Upper lobe of right lung (tissue), 1 donor: Measurements from ENCODE around the gene NRXN3. TPM values are rescaled to one million over a fixed set of nuclear protein-coding genes. Genes with fewer than 3 reads are reported as not detected.

ENCODE experiments used
- ATAC-seq: fragments of 200-7000 bp; cut with Tn5 transposase; one replicate; pipeline ENCODE4 v1.9.1; 2020; ENCODE audit warnings: mild to moderate bottlenecking, moderate library complexity
- DNase-seq: peaks from one replicate; pipeline ENCODE4 v3.0.0-alpha.2; 2020
- H3K27ac ChIP-seq: fragments of 200-600 bp; one replicate; pipeline ENCODE4 v1.8.0; 2022
- H3K27me3 ChIP-seq: fragments of 200-600 bp; one replicate; pipeline ENCODE4 v1.8.0; 2022; ENCODE audit warnings: mild to moderate bottlenecking
- H3K36me3 ChIP-seq: fragments of 200-600 bp; one replicate; pipeline ENCODE4 v1.8.0; 2022
- H3K4me1 ChIP-seq: fragments of 200-600 bp; one replicate; pipeline ENCODE4 v1.8.0; 2022
- H3K4me3 ChIP-seq: fragments of 200-600 bp; one replicate; pipeline ENCODE4 v1.8.0; 2022; ENCODE audit warnings: mild to moderate bottlenecking
- H3K9me3 ChIP-seq: fragments of 200-600 bp; one replicate; pipeline ENCODE4 v1.8.0; 2022
- CTCF ChIP-seq: fragments of 200-600 bp; IDR thresholded peaks from one replicate; pipeline ENCODE4 v1.8.0; 2022; ENCODE audit warnings: antibody characterized with exemption
- intact Hi-C: fragments of 100-400 bp; cut with DNase I; formaldehyde crosslinking; loops from one replicate; pipeline ENCODE4 v1.11.0; 2022
- total RNA-seq: library from RNA; stranded (reverse); fragmentation: NEBNext Ultra II Directional; extraction: Animal tissue kit (Norgen Biotek cat#: 25700); gene quantifications from one replicate; pipeline ENCODE4 v1.2.1, GENCODE V29; 2021
- donor health status: DM: no; HTN: yes; CAD: no; lungs with severe emphysema.

The NRXN3 gene
- total RNA-seq, 1 donor from 2014 or later: 10.0 TPM

DNA sequence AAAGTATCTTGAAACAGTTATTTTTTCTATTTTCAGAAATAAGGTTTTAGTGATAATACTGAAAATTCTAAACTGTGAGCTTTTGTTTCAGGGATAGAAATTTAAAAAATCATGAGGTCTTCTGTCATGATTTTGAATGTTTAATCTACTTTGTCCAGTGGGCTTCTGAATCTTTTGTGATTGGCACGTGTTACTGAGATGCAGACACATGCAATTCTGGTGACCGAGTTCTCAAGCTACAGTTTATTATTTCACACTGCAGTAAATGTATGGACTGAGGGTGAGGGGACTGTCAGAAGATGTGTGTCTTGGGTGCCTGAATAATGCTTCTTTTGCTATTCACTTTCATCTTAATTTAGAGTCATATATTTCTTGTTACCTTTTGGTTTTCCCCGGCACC lies 1262.5 kb downstream of the NRXN3 start:
- no peak for DNase-seq
- no peak for ATAC-seq
- no peak for TF ChIP-seq CTCF
- Histone ChIP-seq H3K27ac (no peak overlapping the region), H3K36me3 (no peaks in the 10 kb centered on the region), H3K9me3 (no peaks in the 10 kb centered on the region), H3K27me3 (no peaks in the 10 kb centered on the region), H3K4me1 (no peaks in the 10 kb centered on the region), H3K4me3 (no peak overlapping the region)
- intact Hi-C loops: no loop called here

- no peak for DNase-seq
- H3K27me3 ChIP-seq: no peaks in the 10 kb centered on the region
Measured at GRCh38 chr14:79436335-79436734, 1266.2 kb downstream of the NRXN3 start.

GRCh38 chr14:79437951-79438350 lies 1267.8 kb downstream of the NRXN3 start:
- ATAC-seq: no peak
- no peak for DNase-seq
- TF ChIP-seq CTCF: no peak

More at GRCh38 chr14:79436335-79436734, 1266.2 kb downstream of the NRXN3 start:
- no peaks in the 10 kb centered on the region for H3K4me1 ChIP-seq
- H3K36me3 ChIP-seq: no peaks in the 10 kb centered on the region
- no peaks in the 10 kb centered on the region for H3K9me3 ChIP-seq
- no peak overlapping the region for H3K27ac ChIP-seq
- TF ChIP-seq CTCF: no peak
- no peak overlapping the region for H3K4me3 ChIP-seq
- no peak for ATAC-seq
- intact Hi-C loops: no loop called here

DNA sequence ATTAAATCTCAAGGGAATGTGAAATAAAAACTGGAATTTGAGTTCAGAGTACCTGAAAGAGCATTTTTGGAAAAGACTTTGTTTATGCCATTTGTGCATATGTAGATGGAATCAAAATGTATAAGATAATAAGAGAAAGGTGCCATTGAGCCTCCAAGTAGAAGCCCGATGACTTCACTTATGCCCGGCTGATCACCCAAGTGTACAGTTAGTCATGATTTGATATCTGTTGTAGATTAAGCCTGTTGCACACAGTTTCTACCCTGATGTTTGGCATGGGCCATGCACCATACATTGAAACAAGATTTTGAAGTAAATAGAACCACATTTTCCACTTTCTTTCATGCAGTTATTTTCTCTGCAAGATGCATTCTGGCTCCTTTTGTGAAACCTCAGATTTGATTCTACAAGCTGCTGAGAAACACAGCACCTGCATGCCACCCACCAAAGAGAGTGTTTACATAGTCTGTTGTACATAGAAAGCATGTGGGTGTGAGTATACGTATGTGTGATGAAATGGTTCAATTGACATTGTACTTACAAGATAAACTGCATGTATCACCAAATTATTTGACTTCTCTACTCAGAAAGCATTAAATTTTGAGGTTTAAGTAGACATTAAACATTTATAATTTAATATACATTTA lies 1268.6 kb downstream of the NRXN3 start:
- no peaks in the 10 kb centered on the region for H3K4me1 ChIP-seq
- no peak overlapping the region for H3K4me3 ChIP-seq
- DNase-seq: no peak
- no peak for TF ChIP-seq CTCF
- no peaks in the 10 kb centered on the region for H3K9me3 ChIP-seq
- no peak overlapping the region for H3K27ac ChIP-seq
- no peak for ATAC-seq
- intact Hi-C loops: no loop called here
- no peaks in the 10 kb centered on the region for H3K36me3 ChIP-seq
- H3K27me3 ChIP-seq: no peaks in the 10 kb centered on the region

More at GRCh38 chr14:79437951-79438350, 1267.8 kb downstream of the NRXN3 start:
- intact Hi-C loops: no loop called here
- no peak overlapping the region for H3K4me3 ChIP-seq
- no peaks in the 10 kb centered on the region for H3K4me1 ChIP-seq
- H3K36me3 ChIP-seq: no peaks in the 10 kb centered on the region
- H3K27me3 ChIP-seq: no peaks in the 10 kb centered on the region
- H3K9me3 ChIP-seq: no peaks in the 10 kb centered on the region
- no peak overlapping the region for H3K27ac ChIP-seq

DNA sequence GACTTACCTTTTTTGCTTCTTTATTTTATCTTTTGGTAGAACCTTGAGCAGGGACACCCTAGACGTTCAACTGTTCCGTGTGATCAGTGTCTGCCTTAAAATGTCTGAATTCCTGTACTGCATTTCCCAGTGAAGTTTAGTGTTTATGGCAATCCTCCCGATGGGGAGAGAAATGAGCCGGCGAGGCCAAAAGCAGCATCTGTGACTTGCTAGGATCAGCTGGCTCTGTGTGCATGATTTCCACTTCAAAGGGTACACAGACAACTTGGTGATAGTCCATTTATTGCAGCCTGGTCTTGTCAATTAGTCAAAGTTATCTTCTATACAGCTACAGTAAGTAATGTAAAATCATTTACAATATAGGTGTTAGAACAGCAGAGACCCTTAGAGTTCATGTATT lies 1272.6 kb downstream of the NRXN3 start:
- DNase-seq (no peak), ATAC-seq (no peak)
- Histone ChIP-seq H3K4me3 (no peak overlapping the region), H3K9me3 (no peaks in the 10 kb centered on the region), H3K27me3 (no peaks in the 10 kb centered on the region), H3K36me3 (no peaks in the 10 kb centered on the region), H3K27ac (no peak overlapping the region), H3K4me1 (no peaks in the 10 kb centered on the region)
- intact Hi-C loops: no loop called here
- TF ChIP-seq CTCF: no peak

DNA sequence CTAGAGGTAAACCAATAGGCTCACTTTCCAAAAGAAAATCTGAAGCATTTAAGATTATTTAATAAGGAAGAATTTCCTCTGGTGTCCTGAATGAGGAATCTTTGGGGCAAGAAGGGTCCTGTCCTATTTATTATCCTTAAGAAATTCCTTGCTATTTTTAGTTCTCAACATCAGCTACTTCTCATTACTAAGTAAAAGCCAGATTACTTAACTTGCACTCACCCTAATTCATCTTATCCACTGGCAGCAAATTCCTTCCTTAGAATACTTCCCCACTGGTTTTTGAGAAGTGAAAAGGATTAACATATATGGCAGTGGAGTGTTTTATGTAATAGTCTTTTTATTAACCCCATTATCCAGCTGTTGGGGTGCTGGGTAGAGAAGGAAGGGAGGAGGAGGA lies 1273.4 kb downstream of the NRXN3 start:
- no peaks in the 10 kb centered on the region for H3K27me3 ChIP-seq
- intact Hi-C loops: no loop called here
- H3K27ac ChIP-seq: no peak overlapping the region
- no peaks in the 10 kb centered on the region for H3K9me3 ChIP-seq
- DNase-seq (no peak), ATAC-seq (no peak)
- TF ChIP-seq CTCF: no peak
- H3K4me1 ChIP-seq: no peaks in the 10 kb centered on the region
- no peaks in the 10 kb centered on the region for H3K36me3 ChIP-seq
- H3K4me3 ChIP-seq: no peak overlapping the region
